ENCODE results near the gene TMEM219.

- TF ChIP-seq CTCF (IDR thresholded peaks at IDR 0.05) = no peak
- TF ChIP-seq POLR2AphosphoS5 (IDR thresholded peaks at IDR 0.05) = no peak
- TF ChIP-seq POLR2A (IDR thresholded peaks at IDR 0.05) = no peak
- TF ChIP-seq EP300 (IDR thresholded peaks at IDR 0.05) = no peak
Observed at GRCh38 chr16:29968205-29968604, 6.3 kb downstream of the TMEM219 start.
